ENCODE data around the gene VTI1A. TPM values are rescaled to one million over a fixed set of nuclear protein-coding genes. Genes with fewer than 3 reads are reported as not detected.

The VTI1A gene
- total RNA-seq, 2 experiments from 2014 or later, result 27.1 to 33.4 TPM

- intact Hi-C loops (cut with DNase I, micrococcal nuclease), result no loop called here
- ATAC-seq (no peak), DNase-seq (no peak)
- Mint-ChIP-seq H3K4me1 (no peaks in the 10 kb centered on the region), H3K27me3 (no peaks in the 10 kb centered on the region), H3K4me3 (no peak overlapping the region), H3K36me3 (ENCODE audit: low read depth) (peaks cover 11% of the 10 kb centered on the region), H3K9me3 (ENCODE audit: low read depth) (peaks cover 1% of the 10 kb centered on the region), H3K27ac (no peak overlapping the region)
- POLR2A ChIA-PET, result no interaction called here
- CTCF ChIA-PET, result no interaction called here
These were observed 320.1 kb downstream of the VTI1A start for GRCh38 chr10:112767156-112767555.

- H3K9me3 Mint-ChIP-seq (ENCODE audit: low read depth), result peaks cover 1% of the 10 kb centered on the region
- no peak overlapping the region for H3K4me3 Mint-ChIP-seq
- ChIA-PET POLR2A (no interaction called here), CTCF (no interaction called here)
- intact Hi-C loops (cut with DNase I, micrococcal nuclease), result no loop called here
- H3K36me3 Mint-ChIP-seq (ENCODE audit: low read depth), result peaks cover 11% of the 10 kb centered on the region
- H3K4me1 Mint-ChIP-seq, result no peaks in the 10 kb centered on the region
- no peak overlapping the region for H3K27ac Mint-ChIP-seq
- ATAC-seq, result no peak
- H3K27me3 Mint-ChIP-seq, result no peaks in the 10 kb centered on the region
- DNase-seq, result no peak
These were observed 321.1 kb downstream of the VTI1A start for GRCh38 chr10:112768121-112768520.

GRCh38 chr10:112769081-112769480 lies 322.1 kb downstream of the VTI1A start:
- ChIA-PET POLR2A (no interaction called here), CTCF (no interaction called here)
- intact Hi-C loops (cut with DNase I, micrococcal nuclease), result no loop called here
- ATAC-seq (no peak), DNase-seq (no peak)
- H3K9me3 Mint-ChIP-seq (ENCODE audit: low read depth), result peaks cover 1% of the 10 kb centered on the region
- no peaks in the 10 kb centered on the region for H3K27me3 Mint-ChIP-seq
- no peak overlapping the region for H3K27ac Mint-ChIP-seq
- no peak overlapping the region for H3K4me3 Mint-ChIP-seq
- H3K4me1 Mint-ChIP-seq, result no peaks in the 10 kb centered on the region
- peaks cover 11% of the 10 kb centered on the region for H3K36me3 Mint-ChIP-seq (ENCODE audit: low read depth)

- Mint-ChIP-seq H3K36me3 (ENCODE audit: low read depth) (peaks cover 11% of the 10 kb centered on the region), H3K4me3 (no peak overlapping the region)
- intact Hi-C loops (cut with DNase I, micrococcal nuclease), result no loop called here
These were observed 322.8 kb downstream of the VTI1A start for GRCh38 chr10:112769611-112770370.

GRCh38 chr10:112771733-112772132 lies 324.7 kb downstream of the VTI1A start:
- H3K9me3 Mint-ChIP-seq (ENCODE audit: low read depth), result peaks cover 1% of the 10 kb centered on the region
- CTCF ChIA-PET, result no interaction called here
- peaks cover 11% of the 10 kb centered on the region for H3K36me3 Mint-ChIP-seq (ENCODE audit: low read depth)
- H3K4me1 Mint-ChIP-seq, result no peaks in the 10 kb centered on the region
- ATAC-seq (no peak), DNase-seq (no peak)
- intact Hi-C loops (cut with DNase I, micrococcal nuclease), result no loop called here
- no peaks in the 10 kb centered on the region for H3K27me3 Mint-ChIP-seq
- H3K4me3 Mint-ChIP-seq, result no peak overlapping the region
- POLR2A ChIA-PET, result no interaction called here
- H3K27ac Mint-ChIP-seq, result no peak overlapping the region

More at GRCh38 chr10:112769611-112770370, 322.8 kb downstream of the VTI1A start:
- no peak for DNase-seq
- no peak for ATAC-seq
- H3K27ac Mint-ChIP-seq, result no peak overlapping the region
- no peaks in the 10 kb centered on the region for H3K27me3 Mint-ChIP-seq
- H3K9me3 Mint-ChIP-seq (ENCODE audit: low read depth), result peaks cover 1% of the 10 kb centered on the region
- ChIA-PET POLR2A (no interaction called here), CTCF (no interaction called here)
- H3K4me1 Mint-ChIP-seq, result no peaks in the 10 kb centered on the region

GRCh38 chr10:112773783-112774182 lies 326.8 kb downstream of the VTI1A start:
- Mint-ChIP-seq H3K4me1 (no peaks in the 10 kb centered on the region), H3K4me3 (no peak overlapping the region), H3K36me3 (ENCODE audit: low read depth) (peaks cover 10% of the 10 kb centered on the region), H3K27ac (no peak overlapping the region), H3K9me3 (ENCODE audit: low read depth) (peaks cover 1% of the 10 kb centered on the region), H3K27me3 (no peaks in the 10 kb centered on the region)
- DNase-seq, result no peak
- intact Hi-C loops (cut with DNase I, micrococcal nuclease), result no loop called here
- no peak for ATAC-seq
- ChIA-PET POLR2A (no interaction called here), CTCF (interaction anchor here (0.6 kb wide), 1 partner anchor 691 kb away, joined by 3 read pairs; no protein-coding TSS in a partner anchor)

- peaks cover 1% of the 10 kb centered on the region for H3K9me3 Mint-ChIP-seq (ENCODE audit: low read depth)
- peaks cover 10% of the 10 kb centered on the region for H3K36me3 Mint-ChIP-seq (ENCODE audit: low read depth)
- no peak overlapping the region for H3K27ac Mint-ChIP-seq
- ATAC-seq, result no peak
- DNase-seq, result no peak
- ChIA-PET CTCF (interaction anchor here (0.6 kb wide), 1 partner anchor 691 kb away, joined by 3 read pairs; no protein-coding TSS in a partner anchor), POLR2A (no interaction called here)
- no peak overlapping the region for H3K4me3 Mint-ChIP-seq
- intact Hi-C loops (cut with DNase I, micrococcal nuclease), result no loop called here
- no peaks in the 10 kb centered on the region for H3K4me1 Mint-ChIP-seq
- H3K27me3 Mint-ChIP-seq, result no peaks in the 10 kb centered on the region
These were observed 327.2 kb downstream of the VTI1A start for GRCh38 chr10:112774210-112774609.

GRCh38 chr10:112774798-112775197 lies 327.8 kb downstream of the VTI1A start:
- Mint-ChIP-seq H3K4me3 (no peak overlapping the region), H3K4me1 (no peaks in the 10 kb centered on the region), H3K27me3 (no peaks in the 10 kb centered on the region), H3K27ac (no peak overlapping the region), H3K36me3 (ENCODE audit: low read depth) (peaks cover 10% of the 10 kb centered on the region), H3K9me3 (ENCODE audit: low read depth) (peaks cover 1% of the 10 kb centered on the region)
- CTCF ChIA-PET, result interaction anchor here (0.9 kb wide), 1 partner anchor 54 kb away, joined by 3 read pairs; no protein-coding TSS in a partner anchor
- POLR2A ChIA-PET, result no interaction called here
- intact Hi-C loops (cut with DNase I, micrococcal nuclease), result no loop called here
- DNase-seq (no peak), ATAC-seq (no peak)

- no peak for DNase-seq
- intact Hi-C loops (cut with DNase I, micrococcal nuclease), result no loop called here
- H3K27ac Mint-ChIP-seq, result no peak overlapping the region
- no peaks in the 10 kb centered on the region for H3K4me1 Mint-ChIP-seq
- H3K9me3 Mint-ChIP-seq (ENCODE audit: low read depth), result peaks cover 1% of the 10 kb centered on the region
- no peaks in the 10 kb centered on the region for H3K27me3 Mint-ChIP-seq
- peaks cover 10% of the 10 kb centered on the region for H3K36me3 Mint-ChIP-seq (ENCODE audit: low read depth)
- no peak for ATAC-seq
- CTCF ChIA-PET, result interaction anchor here (0.9 kb wide), 1 partner anchor 54 kb away, joined by 3 read pairs; no protein-coding TSS in a partner anchor
- POLR2A ChIA-PET, result no interaction called here
- no peak overlapping the region for H3K4me3 Mint-ChIP-seq
These were observed 328.4 kb downstream of the VTI1A start for GRCh38 chr10:112775381-112775780.

- ChIA-PET POLR2A (no interaction called here), CTCF (interaction anchor here (0.9 kb wide), 1 partner anchor 55 kb away, joined by 3 read pairs; no protein-coding TSS in a partner anchor)
- Mint-ChIP-seq H3K27me3 (no peaks in the 10 kb centered on the region), H3K27ac (no peak overlapping the region), H3K4me1 (no peaks in the 10 kb centered on the region), H3K36me3 (ENCODE audit: low read depth) (peaks cover 9% of the 10 kb centered on the region), H3K4me3 (no peak overlapping the region), H3K9me3 (ENCODE audit: low read depth) (peaks cover 1% of the 10 kb centered on the region)
- no peak for ATAC-seq
- DNase-seq, result no peak
- intact Hi-C loops (cut with DNase I, micrococcal nuclease), result no loop called here
These were observed 329.1 kb downstream of the VTI1A start for GRCh38 chr10:112775892-112776674.

- no peaks in the 10 kb centered on the region for H3K9me3 Mint-ChIP-seq (ENCODE audit: low read depth)
- intact Hi-C loops (cut with DNase I, micrococcal nuclease), result no loop called here
- peaks cover 5% of the 10 kb centered on the region for H3K36me3 Mint-ChIP-seq (ENCODE audit: low read depth)
- ChIA-PET CTCF (interaction anchor here (0.7 kb wide), 1 partner anchor 690 kb away, joined by 3 read pairs; no protein-coding TSS in a partner anchor), POLR2A (interaction anchor here (0.6 kb wide), 1 partner anchor 190 kb away, joined by 8 read pairs; no protein-coding TSS in a partner anchor)
- DNase-seq (no peak), ATAC-seq (no peak)
- H3K4me1 Mint-ChIP-seq, result no peaks in the 10 kb centered on the region
- no peaks in the 10 kb centered on the region for H3K27me3 Mint-ChIP-seq
- H3K27ac Mint-ChIP-seq, result no peak overlapping the region
- no peak overlapping the region for H3K4me3 Mint-ChIP-seq
These were observed 331.6 kb downstream of the VTI1A start for GRCh38 chr10:112778579-112778978.
